Caco-2 (cell line): ENCODE results near the gene OLA1. TPM values are rescaled to one million over a fixed set of nuclear protein-coding genes. Genes with fewer than 3 reads are reported as not detected.

Source experiments
- BruUV-seq: library from RNA; stranded (reverse); fragments of 400-500 nt; replicated peaks from 2 replicates; lab custom pipeline; 2021; lab: Mats Ljungman, UMichigan
- CTCF ChIA-PET: fragments of 300-600 bp; sonication (Branson Sonifier 250); formaldehyde crosslinking; loops from one replicate; lab custom pipeline; 2022; ENCODE audit warnings: antibody characterized with exemption; lab: Charles Lee
- POLR2A ChIA-PET: fragments of 300-600 bp; sonication (Branson Sonifier 250); formaldehyde crosslinking; loops from one replicate; lab custom pipeline; 2022; ENCODE audit warnings: antibody characterized with exemption; lab: Charles Lee
- DNase-seq, 2 experiments: peaks; one replicate each; pipeline versions ENCODE4 v3.0.0 to v3.0.0-alpha.2; 2020 to 2022
- H3K27me3 ChIP-seq: replicated peaks from 2 replicates; pipeline ENCODE4 v1.6.0; 2011; ENCODE audit warnings: low read length; ENCODE audit not compliant: control insufficient read depth, insufficient read depth
- H3K36me3 ChIP-seq: 2 replicates; pipeline ENCODE4 v1.5.1; 2011; ENCODE audit warnings: low read length; ENCODE audit not compliant: control insufficient read depth, insufficient read depth
- H3K4me1 ChIP-seq: fragments of 250-450 bp; sonication (Bioruptor Pico); 2 replicates; pipeline ENCODE4 v1.5.1; 2020; ENCODE audit warnings: mild to moderate bottlenecking
- H3K4me3 ChIP-seq: 2 replicates; pipeline ENCODE4 v1.5.1; 2011; ENCODE audit warnings: low read depth, mild to moderate bottlenecking, control low read depth, low read length
- H3K9me3 ChIP-seq: fragments of 250-450 bp; sonication (Bioruptor Pico); 2 replicates; pipeline ENCODE4 v1.5.1; 2020; ENCODE audit warnings: mild to moderate bottlenecking, moderate library complexity
- H3K27ac Mint-ChIP-seq: one replicate; pipeline ENCODE4 v1.8.0; 2022; ENCODE audit warnings: mixed read lengths; ENCODE audit not compliant: unreplicated experiment
- H3K27me3 Mint-ChIP-seq: one replicate; pipeline ENCODE4 v1.8.0; 2022; ENCODE audit warnings: mixed read lengths; ENCODE audit not compliant: insufficient read depth, unreplicated experiment
- H3K36me3 Mint-ChIP-seq: one replicate; pipeline ENCODE4 v1.8.0; 2022; ENCODE audit warnings: mild to moderate bottlenecking, mixed read lengths; ENCODE audit not compliant: insufficient read depth, unreplicated experiment
- H3K4me1 Mint-ChIP-seq: one replicate; pipeline ENCODE4 v1.8.0; 2022; ENCODE audit warnings: low read depth, mixed read lengths; ENCODE audit not compliant: unreplicated experiment
- H3K4me3 Mint-ChIP-seq: one replicate; pipeline ENCODE4 v1.8.0; 2022; ENCODE audit warnings: mild to moderate bottlenecking, moderate library complexity, mixed read lengths; ENCODE audit not compliant: unreplicated experiment
- H3K9me3 Mint-ChIP-seq: one replicate; pipeline ENCODE4 v1.8.0; 2022; ENCODE audit warnings: mixed read lengths; ENCODE audit not compliant: unreplicated experiment
- intact Hi-C: fragments of 100-400 bp; cut with micrococcal nuclease; formaldehyde crosslinking; loops from one replicate; pipeline ENCODE4 v1.10.0; 2022; ENCODE audit not compliant: unreplicated experiment
- total RNA-seq: library from RNA; stranded (reverse); gene quantifications from 2 replicates; pipeline ENCODE4 v1.2.3, GENCODE V29; 2022
- TF ChIP-seq, protein P1 (sequence below), 2 experiments: fragments of 200-600 bp in 1 of 2; IDR thresholded peaks; 1 replicate in 1 of 2; 2 replicates in 1 of 2; pipeline versions ENCODE4 v1.5.1 to v1.8.0; 2011 to 2022; ENCODE audit warnings: antibody characterized with exemption in 1 of 2, control low read depth in 1 of 2, inconsistent platforms in 1 of 2, low read depth in 1 of 2, low read length in 1 of 2, mild to moderate bottlenecking in 1 of 2, moderate library complexity in 1 of 2; ENCODE audit not compliant: insufficient read depth in 1 of 2, severe bottlenecking in 1 of 2, unreplicated experiment in 1 of 2

The OLA1 gene
- total RNA-seq, 1 experiment from 2014 or later: 177 TPM

DNA sequence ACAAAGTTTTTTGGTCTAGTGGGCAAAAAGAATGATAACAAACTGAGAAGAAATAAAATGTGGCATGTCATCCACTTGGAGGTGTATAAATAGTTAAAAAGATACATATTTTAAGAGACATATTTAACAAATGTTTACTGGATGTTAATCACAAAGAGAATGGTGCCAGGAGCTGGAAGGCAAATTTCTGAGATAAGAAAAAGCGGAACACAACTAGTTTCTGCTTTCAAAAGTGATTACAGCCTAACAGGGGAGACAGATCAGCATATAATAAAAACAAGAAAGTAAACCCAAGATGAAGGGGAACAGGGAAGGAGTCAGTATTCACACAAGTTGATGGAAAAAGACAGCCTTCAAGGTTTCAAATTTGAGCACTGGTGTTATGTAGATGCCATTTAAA lies 91.3 kb downstream of the OLA1 start:
- Histone ChIP-seq H3K27me3 (no peaks in the 10 kb centered on the region), H3K4me1 (no peaks in the 10 kb centered on the region), H3K9me3 (no peaks in the 10 kb centered on the region), H3K36me3 (no peaks in the 10 kb centered on the region), H3K4me3 (no peak overlapping the region)
- POLR2A ChIA-PET: no interaction called here
- Mint-ChIP-seq H3K27me3 (no peaks in the 10 kb centered on the region), H3K9me3 (no peaks in the 10 kb centered on the region), H3K36me3 (peaks cover 6% of the 10 kb centered on the region), H3K27ac (no peak overlapping the region), H3K4me1 (peaks cover 20% of the 10 kb centered on the region), H3K4me3 (no peak overlapping the region)
- no peak for DNase-seq
- CTCF ChIA-PET: interaction anchor here (0.9 kb wide), 1 partner anchor 184 kb away, joined by 4 read pairs; no protein-coding TSS in a partner anchor
- intact Hi-C loops: loop anchor here (10.0 kb wide), 1 partner anchor 388 kb away; no protein-coding TSS in a partner anchor
- TF ChIP-seq, protein P1, sequence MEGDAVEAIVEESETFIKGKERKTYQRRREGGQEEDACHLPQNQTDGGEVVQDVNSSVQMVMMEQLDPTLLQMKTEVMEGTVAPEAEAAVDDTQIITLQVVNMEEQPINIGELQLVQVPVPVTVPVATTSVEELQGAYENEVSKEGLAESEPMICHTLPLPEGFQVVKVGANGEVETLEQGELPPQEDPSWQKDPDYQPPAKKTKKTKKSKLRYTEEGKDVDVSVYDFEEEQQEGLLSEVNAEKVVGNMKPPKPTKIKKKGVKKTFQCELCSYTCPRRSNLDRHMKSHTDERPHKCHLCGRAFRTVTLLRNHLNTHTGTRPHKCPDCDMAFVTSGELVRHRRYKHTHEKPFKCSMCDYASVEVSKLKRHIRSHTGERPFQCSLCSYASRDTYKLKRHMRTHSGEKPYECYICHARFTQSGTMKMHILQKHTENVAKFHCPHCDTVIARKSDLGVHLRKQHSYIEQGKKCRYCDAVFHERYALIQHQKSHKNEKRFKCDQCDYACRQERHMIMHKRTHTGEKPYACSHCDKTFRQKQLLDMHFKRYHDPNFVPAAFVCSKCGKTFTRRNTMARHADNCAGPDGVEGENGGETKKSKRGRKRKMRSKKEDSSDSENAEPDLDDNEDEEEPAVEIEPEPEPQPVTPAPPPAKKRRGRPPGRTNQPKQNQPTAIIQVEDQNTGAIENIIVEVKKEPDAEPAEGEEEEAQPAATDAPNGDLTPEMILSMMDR (IDR thresholded peaks at IDR 0.05; ENCODE audit: insufficient read depth in 1 of 2, low read depth in 1 of 2, low read length in 1 of 2, severe bottlenecking in 1 of 2, unreplicated experiment in 1 of 2): no peak
- BruUV-seq: no TSS peak

DNA sequence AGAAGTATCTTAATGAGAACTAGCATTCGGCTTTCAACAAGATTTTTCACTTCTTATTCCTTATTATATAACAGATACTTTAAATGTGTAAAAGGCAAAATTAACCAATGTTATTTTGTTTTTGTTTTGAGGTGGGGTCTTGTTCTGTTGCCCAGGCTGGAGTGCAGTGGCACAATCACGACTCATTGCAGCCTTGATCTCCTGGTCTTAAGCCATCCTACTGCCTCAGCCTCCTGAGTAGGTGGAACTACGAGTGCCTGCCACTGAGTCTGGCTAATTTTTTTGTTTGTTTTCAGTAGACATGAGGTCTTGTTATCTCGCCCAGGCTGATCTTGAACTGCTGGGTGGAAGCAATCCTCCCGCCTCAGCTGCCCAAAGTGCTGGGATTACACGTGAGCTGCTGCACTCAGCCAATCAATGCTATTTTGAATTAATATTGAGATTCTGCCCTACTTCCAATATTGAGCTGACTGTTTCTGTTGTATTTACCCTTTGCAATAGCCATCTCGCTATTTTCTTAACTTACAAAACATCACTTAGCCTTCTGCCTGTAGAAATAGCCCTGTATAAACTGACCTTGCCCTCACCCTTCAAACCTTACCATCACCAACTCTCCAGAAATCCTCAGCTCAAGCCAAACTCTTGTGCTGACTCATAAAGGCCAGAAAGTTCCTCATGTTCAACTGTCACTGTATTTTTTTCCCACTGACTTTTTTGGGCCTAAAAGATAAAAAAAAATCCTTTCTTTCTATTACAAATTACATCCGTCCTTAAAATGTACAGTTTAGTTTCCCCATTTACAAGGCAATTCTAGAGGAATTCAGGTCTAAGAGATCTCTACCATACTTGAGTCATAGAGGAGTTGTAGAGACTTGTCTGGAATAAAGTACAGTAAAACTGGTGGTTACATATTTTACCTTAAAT lies 94.3 kb downstream of the OLA1 start:
- Mint-ChIP-seq H3K9me3 (no peaks in the 10 kb centered on the region), H3K36me3 (peaks cover 6% of the 10 kb centered on the region), H3K4me3 (no peak overlapping the region), H3K27me3 (no peaks in the 10 kb centered on the region), H3K27ac (no peak overlapping the region), H3K4me1 (peaks cover 20% of the 10 kb centered on the region)
- POLR2A ChIA-PET: no interaction called here
- intact Hi-C loops: loop anchor here (10.0 kb wide), 1 partner anchor 391 kb away; no protein-coding TSS in a partner anchor
- Histone ChIP-seq H3K27me3 (no peaks in the 10 kb centered on the region), H3K4me1 (no peaks in the 10 kb centered on the region), H3K4me3 (no peak overlapping the region), H3K9me3 (no peaks in the 10 kb centered on the region), H3K36me3 (no peaks in the 10 kb centered on the region)
- TF ChIP-seq, protein P1 (IDR thresholded peaks at IDR 0.05; ENCODE audit: insufficient read depth in 1 of 2, low read depth in 1 of 2, low read length in 1 of 2, severe bottlenecking in 1 of 2, unreplicated experiment in 1 of 2): no peak
- CTCF ChIA-PET: no interaction called here
- no peak for DNase-seq
- no TSS peak for BruUV-seq

DNA sequence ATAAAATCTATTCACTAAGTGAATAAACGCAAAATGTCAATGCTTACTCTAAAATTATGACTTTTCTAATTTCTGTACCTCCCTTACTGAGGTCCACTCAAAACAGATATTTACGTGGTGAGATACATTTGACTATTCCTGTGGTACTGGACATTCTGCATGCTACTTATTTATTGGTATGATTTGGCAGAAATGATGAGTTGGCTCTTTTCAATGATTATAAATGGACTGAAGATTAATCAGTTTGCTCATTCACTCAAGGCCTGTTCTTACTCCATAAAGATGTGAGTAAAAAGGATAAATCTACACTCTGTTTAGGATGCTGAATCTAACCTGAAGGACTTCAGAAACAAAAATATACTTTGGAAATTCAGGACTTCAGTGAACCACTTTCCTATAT lies 98.8 kb downstream of the OLA1 start:
- no peak overlapping the region for H3K27ac Mint-ChIP-seq
- ChIA-PET POLR2A (no interaction called here), CTCF (no interaction called here)
- H3K4me3 Mint-ChIP-seq: no peak overlapping the region
- H3K36me3 Mint-ChIP-seq: no peaks in the 10 kb centered on the region
- DNase-seq: no peak
- BruUV-seq: no TSS peak
- Histone ChIP-seq H3K4me3 (no peak overlapping the region), H3K9me3 (no peaks in the 10 kb centered on the region), H3K36me3 (no peaks in the 10 kb centered on the region), H3K27me3 (no peaks in the 10 kb centered on the region), H3K4me1 (no peaks in the 10 kb centered on the region)
- TF ChIP-seq, protein P1 (IDR thresholded peaks at IDR 0.05; ENCODE audit: insufficient read depth in 1 of 2, low read depth in 1 of 2, low read length in 1 of 2, severe bottlenecking in 1 of 2, unreplicated experiment in 1 of 2): no peak
- no peaks in the 10 kb centered on the region for H3K9me3 Mint-ChIP-seq
- peaks cover 18% of the 10 kb centered on the region for H3K4me1 Mint-ChIP-seq
- intact Hi-C loops: no loop called here
- no peaks in the 10 kb centered on the region for H3K27me3 Mint-ChIP-seq
